Mammary epithelial cell (primary cell): ENCODE data around the gene SARS2.

Experiments used
- CTCF ChIP-seq, 2 donors: IDR thresholded peaks in 1 of 2; conservative IDR thresholded peaks in 1 of 2; 2 replicates each; pipeline ENCODE4 v1.5.1; 2011 to 2012; ENCODE audit warnings: inconsistent platforms in 2 of 2, low read length in 2 of 2, mild to moderate bottlenecking in 2 of 2, control low read depth in 1 of 2, low read depth in 1 of 2; ENCODE audit not compliant: insufficient read depth in 1 of 2; ENCODE audit errors: extremely low read depth in 1 of 2
- EZH2 ChIP-seq: IDR thresholded peaks from 2 replicates; pipeline ENCODE4 v1.6.1; 2012; ENCODE audit warnings: low read length, inconsistent platforms, borderline replicate concordance

- TF ChIP-seq CTCF (conservative IDR thresholded peaks at IDR 0.05 in 1 of 2, IDR thresholded peaks at IDR 0.05 in 1 of 2; ENCODE audit: extremely low read depth in 1 of 2, insufficient read depth in 1 of 2, low read depth in 1 of 2, low read length in 2 of 2) (peak in 1 of 2 donors; percentile 40), EZH2 (no peak)
Observed at GRCh38 chr19:38932425-38933179, 2.0 kb upstream of the SARS2 start.
